ENCODE data around the gene BGLAP. TPM values are rescaled to one million over a fixed set of nuclear protein-coding genes. Genes with fewer than 3 reads are reported as not detected.
A peak's percentile ranks its signal among the peaks of the same experiment; 100 is the strongest.

BGLAP gene
- total and polyA plus RNA-seq, 2 of the 13 experiments (the other 11 are each of a cell fraction or from before 2014, with no cell fraction given) = 0.62 to 1.6 TPM

DNA sequence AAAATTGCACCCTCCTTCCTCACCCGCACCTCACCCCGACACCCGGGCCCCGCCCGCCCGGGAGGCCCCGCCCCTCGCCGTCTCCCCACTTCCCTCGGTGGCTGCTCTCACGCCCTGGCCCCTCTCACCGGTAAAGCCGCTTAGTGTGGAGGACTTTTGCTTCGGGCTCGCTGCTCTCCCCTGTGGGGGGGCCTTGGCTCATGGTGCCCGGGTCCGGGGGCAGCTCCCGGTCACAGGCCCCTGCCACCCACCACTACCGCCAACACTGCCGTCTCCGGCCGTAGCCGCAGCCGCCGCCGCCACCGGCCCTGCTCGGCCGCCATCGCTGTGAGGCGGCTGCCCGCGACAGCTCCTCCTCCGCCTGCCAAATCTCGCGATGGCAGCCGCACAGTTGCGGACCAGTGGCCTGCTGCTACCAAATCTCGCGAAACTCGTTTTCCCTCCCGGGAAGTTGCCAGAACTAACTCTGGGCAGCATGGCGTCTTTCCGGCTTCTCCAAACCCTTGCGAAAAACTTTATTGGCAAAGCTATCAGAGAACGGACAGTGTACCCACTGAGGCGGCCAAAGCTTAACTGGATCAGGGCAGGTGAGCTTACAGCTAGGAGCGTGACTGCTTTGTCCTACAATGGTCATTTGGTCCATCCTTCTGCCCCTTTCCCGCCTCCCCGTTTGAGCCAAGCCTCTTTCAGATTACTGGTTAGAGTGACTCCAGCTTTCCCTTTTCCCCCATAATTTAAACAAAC, 40.7 kb downstream of the BGLAP start, which contains the start of gene SMG5 (continued):
- TF ChIP-seq, protein P1, sequence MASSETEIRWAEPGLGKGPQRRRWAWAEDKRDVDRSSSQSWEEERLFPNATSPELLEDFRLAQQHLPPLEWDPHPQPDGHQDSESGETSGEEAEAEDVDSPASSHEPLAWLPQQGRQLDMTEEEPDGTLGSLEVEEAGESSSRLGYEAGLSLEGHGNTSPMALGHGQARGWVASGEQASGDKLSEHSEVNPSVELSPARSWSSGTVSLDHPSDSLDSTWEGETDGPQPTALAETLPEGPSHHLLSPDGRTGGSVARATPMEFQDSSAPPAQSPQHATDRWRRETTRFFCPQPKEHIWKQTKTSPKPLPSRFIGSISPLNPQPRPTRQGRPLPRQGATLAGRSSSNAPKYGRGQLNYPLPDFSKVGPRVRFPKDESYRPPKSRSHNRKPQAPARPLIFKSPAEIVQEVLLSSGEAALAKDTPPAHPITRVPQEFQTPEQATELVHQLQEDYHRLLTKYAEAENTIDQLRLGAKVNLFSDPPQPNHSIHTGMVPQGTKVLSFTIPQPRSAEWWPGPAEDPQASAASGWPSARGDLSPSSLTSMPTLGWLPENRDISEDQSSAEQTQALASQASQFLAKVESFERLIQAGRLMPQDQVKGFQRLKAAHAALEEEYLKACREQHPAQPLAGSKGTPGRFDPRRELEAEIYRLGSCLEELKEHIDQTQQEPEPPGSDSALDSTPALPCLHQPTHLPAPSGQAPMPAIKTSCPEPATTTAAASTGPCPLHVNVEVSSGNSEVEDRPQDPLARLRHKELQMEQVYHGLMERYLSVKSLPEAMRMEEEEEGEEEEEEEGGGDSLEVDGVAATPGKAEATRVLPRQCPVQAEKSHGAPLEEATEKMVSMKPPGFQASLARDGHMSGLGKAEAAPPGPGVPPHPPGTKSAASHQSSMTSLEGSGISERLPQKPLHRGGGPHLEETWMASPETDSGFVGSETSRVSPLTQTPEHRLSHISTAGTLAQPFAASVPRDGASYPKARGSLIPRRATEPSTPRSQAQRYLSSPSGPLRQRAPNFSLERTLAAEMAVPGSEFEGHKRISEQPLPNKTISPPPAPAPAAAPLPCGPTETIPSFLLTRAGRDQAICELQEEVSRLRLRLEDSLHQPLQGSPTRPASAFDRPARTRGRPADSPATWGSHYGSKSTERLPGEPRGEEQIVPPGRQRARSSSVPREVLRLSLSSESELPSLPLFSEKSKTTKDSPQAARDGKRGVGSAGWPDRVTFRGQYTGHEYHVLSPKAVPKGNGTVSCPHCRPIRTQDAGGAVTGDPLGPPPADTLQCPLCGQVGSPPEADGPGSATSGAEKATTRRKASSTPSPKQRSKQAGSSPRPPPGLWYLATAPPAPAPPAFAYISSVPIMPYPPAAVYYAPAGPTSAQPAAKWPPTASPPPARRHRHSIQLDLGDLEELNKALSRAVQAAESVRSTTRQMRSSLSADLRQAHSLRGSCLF (CRISPR knock-in tag; IDR thresholded peaks at IDR 0.05; ENCODE audit: borderline replicate concordance) = 0 out of 2 replicates have a peak, but pooled peaks have one; percentile 11
- TF ChIP-seq ZC3H13 (CRISPR knock-in tag; IDR thresholded peaks at IDR 0.05) (no peak), FOXA1 (IDR thresholded peaks at IDR 0.05) (no peak), FOXA1 (CRISPR knock-in tag; IDR thresholded peaks at IDR 0.05) (0 out of 2 replicates have a peak, but pooled peaks have one; percentile 40), ZNF644 (CRISPR knock-in tag; IDR thresholded peaks at IDR 0.05; ENCODE audit: low read depth) (0 out of 2 replicates have a peak, but pooled peaks have one; percentile 25), ZNF329 (CRISPR knock-in tag; IDR thresholded peaks at IDR 0.05; ENCODE audit: low read depth) (no peak), ZNF543 (CRISPR knock-in tag; IDR thresholded peaks at IDR 0.05) (peak; percentile 53; the same call in 1 of the 2 replicates), ZBTB8A (CRISPR knock-in tag; IDR thresholded peaks at IDR 0.05; ENCODE audit: borderline replicate concordance, low read depth) (no peak; the same call in 1 of the 2 replicates), THAP11 (CRISPR knock-in tag; IDR thresholded peaks at IDR 0.05) (peak; percentile 95), RORA (CRISPR knock-in tag; IDR thresholded peaks at IDR 0.05) (no peak), KMT2A (CRISPR knock-in tag; IDR thresholded peaks at IDR 0.05) (peak; percentile 85), ZNF431 (CRISPR knock-in tag; IDR thresholded peaks at IDR 0.05; ENCODE audit: borderline replicate concordance, low read depth) (peak; percentile 75; the same call in 1 of the 2 replicates), GTF3A (CRISPR knock-in tag; conservative IDR thresholded peaks at IDR 0.05) (peak; percentile 71; the same call in 1 of the 2 replicates), ZNF17 (CRISPR knock-in tag; IDR thresholded peaks at IDR 0.05) (0 out of 2 replicates have a peak, but pooled peaks have one; percentile 27), SMAD1 (CRISPR knock-in tag; IDR thresholded peaks at IDR 0.05; ENCODE audit: borderline replicate concordance, low read depth) (no peak), TSC22D2 (CRISPR knock-in tag; IDR thresholded peaks at IDR 0.05; ENCODE audit: borderline replicate concordance) (no peak; the same call in 1 of the 2 replicates), ZNF891 (CRISPR knock-in tag; IDR thresholded peaks at IDR 0.05) (peak; percentile 86; the same call in 1 of the 2 replicates)
- TF ChIP-seq, protein P2, sequence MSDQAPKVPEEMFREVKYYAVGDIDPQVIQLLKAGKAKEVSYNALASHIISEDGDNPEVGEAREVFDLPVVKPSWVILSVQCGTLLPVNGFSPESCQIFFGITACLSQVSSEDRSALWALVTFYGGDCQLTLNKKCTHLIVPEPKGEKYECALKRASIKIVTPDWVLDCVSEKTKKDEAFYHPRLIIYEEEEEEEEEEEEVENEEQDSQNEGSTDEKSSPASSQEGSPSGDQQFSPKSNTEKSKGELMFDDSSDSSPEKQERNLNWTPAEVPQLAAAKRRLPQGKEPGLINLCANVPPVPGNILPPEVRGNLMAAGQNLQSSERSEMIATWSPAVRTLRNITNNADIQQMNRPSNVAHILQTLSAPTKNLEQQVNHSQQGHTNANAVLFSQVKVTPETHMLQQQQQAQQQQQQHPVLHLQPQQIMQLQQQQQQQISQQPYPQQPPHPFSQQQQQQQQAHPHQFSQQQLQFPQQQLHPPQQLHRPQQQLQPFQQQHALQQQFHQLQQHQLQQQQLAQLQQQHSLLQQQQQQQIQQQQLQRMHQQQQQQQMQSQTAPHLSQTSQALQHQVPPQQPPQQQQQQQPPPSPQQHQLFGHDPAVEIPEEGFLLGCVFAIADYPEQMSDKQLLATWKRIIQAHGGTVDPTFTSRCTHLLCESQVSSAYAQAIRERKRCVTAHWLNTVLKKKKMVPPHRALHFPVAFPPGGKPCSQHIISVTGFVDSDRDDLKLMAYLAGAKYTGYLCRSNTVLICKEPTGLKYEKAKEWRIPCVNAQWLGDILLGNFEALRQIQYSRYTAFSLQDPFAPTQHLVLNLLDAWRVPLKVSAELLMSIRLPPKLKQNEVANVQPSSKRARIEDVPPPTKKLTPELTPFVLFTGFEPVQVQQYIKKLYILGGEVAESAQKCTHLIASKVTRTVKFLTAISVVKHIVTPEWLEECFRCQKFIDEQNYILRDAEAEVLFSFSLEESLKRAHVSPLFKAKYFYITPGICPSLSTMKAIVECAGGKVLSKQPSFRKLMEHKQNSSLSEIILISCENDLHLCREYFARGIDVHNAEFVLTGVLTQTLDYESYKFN (CRISPR knock-in tag; conservative IDR thresholded peaks at IDR 0.05) = peak; percentile 66
- TF ChIP-seq, protein P3, sequence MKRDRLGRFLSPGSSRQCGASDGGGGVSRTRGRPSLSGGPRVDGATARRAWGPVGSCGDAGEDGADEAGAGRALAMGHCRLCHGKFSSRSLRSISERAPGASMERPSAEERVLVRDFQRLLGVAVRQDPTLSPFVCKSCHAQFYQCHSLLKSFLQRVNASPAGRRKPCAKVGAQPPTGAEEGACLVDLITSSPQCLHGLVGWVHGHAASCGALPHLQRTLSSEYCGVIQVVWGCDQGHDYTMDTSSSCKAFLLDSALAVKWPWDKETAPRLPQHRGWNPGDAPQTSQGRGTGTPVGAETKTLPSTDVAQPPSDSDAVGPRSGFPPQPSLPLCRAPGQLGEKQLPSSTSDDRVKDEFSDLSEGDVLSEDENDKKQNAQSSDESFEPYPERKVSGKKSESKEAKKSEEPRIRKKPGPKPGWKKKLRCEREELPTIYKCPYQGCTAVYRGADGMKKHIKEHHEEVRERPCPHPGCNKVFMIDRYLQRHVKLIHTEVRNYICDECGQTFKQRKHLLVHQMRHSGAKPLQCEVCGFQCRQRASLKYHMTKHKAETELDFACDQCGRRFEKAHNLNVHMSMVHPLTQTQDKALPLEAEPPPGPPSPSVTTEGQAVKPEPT (CRISPR knock-in tag; IDR thresholded peaks at IDR 0.05; ENCODE audit: low read depth) = 0 out of 2 replicates have a peak, but pooled peaks have one; percentile 60

Measured in HepG2 (cell line).